Spleen (tissue), 11 donors: ENCODE data around the gene NLRC4. TPM values are rescaled to one million over a fixed set of nuclear protein-coding genes. Genes with fewer than 3 reads are reported as not detected.

ENCODE experiments used
- DNase-seq: peaks from one replicate; pipeline ENCODE4 v3.0.0-alpha.2; 2020
- H3K27ac ChIP-seq, 8 donors: fragments of 200-600 bp; sonication (generic) in 7 of 8; 1 replicate in 4 of 8; 2 replicates in 4 of 8; pipeline versions ENCODE4 v1.5.0 to v1.8.0; 2016 to 2021; ENCODE audit warnings: inconsistent platforms in 4 of 8, mild to moderate bottlenecking in 4 of 8, moderate library complexity in 1 of 8
- H3K27me3 ChIP-seq, 7 donors: fragments of 200-600 bp; sonication (generic) in 6 of 7; replicated peaks in 1 of 7; 1 replicate in 4 of 7; 2 replicates in 3 of 7; pipeline versions ENCODE4 v1.5.0 to v1.8.0; 2016 to 2021; ENCODE audit warnings: inconsistent platforms in 3 of 7, mild to moderate bottlenecking in 1 of 7
- H3K36me3 ChIP-seq, 6 donors: fragments of 200-600 bp; sonication (generic) in 5 of 6; 1 replicate in 4 of 6; 2 replicates in 2 of 6; pipeline versions ENCODE4 v1.5.0 to v1.8.0; 2016 to 2021; ENCODE audit warnings: inconsistent platforms in 2 of 6
- H3K4me1 ChIP-seq, 6 donors: fragments of 200-600 bp; sonication (generic) in 5 of 6; 1 replicate in 3 of 6; 2 replicates in 3 of 6; pipeline versions ENCODE4 v1.5.0 to v1.8.0; 2016 to 2021; ENCODE audit warnings: inconsistent platforms in 3 of 6
- H3K4me3 ChIP-seq, 8 donors: fragments of 200-600 bp; sonication (generic) in 7 of 8; 1 replicate in 4 of 8; 2 replicates in 4 of 8; pipeline versions ENCODE4 v1.5.0 to v1.8.0; 2016 to 2021; ENCODE audit warnings: inconsistent platforms in 4 of 8, mild to moderate bottlenecking in 4 of 8, moderate library complexity in 2 of 8
- H3K9me3 ChIP-seq, 8 donors: fragments of 200-600 bp; sonication (generic) in 7 of 8; 1 replicate in 4 of 8; 2 replicates in 4 of 8; pipeline versions ENCODE4 v1.5.0 to v1.8.0; 2016 to 2021; ENCODE audit warnings: inconsistent platforms in 4 of 8
- CTCF ChIP-seq, 11 experiments: fragments of 200-600 bp in 7 of 11; fragments of 450-650 bp in 4 of 11; sonication (generic) in 4 of 11; IDR thresholded peaks in 8 of 11; conservative IDR thresholded peaks in 3 of 11; 1 replicate in 7 of 11; 2 replicates in 4 of 11; pipeline versions ENCODE4 v1.4.0 to v1.8.0; 2016 to 2021; ENCODE audit warnings: antibody characterized with exemption in 11 of 11, inconsistent platforms in 4 of 11, mild to moderate bottlenecking in 1 of 11
- POLR2A ChIP-seq, 3 donors: fragments of 450-650 bp; IDR thresholded peaks; one replicate each; pipeline ENCODE4 v1.5.1; 2017; ENCODE audit warnings: antibody characterized with exemption in 3 of 3, mild to moderate bottlenecking in 1 of 3
- POLR2AphosphoS5 ChIP-seq, 3 donors: sonication (generic); formaldehyde crosslinking; IDR thresholded peaks; one replicate each; pipeline ENCODE4 v1.5.1; 2017; ENCODE audit warnings: antibody characterized with exemption in 3 of 3
- WGBS, 5 donors: extraction: QIAGEN DNeasy Blood & Tissue Kit in 3 of 5; methylation state at CpG; one replicate each; pipeline versions ENCODE4 v1.1.5 to v1.1.7; 2013 to 2018; 5-methylcytosine and 5-hydroxymethylcytosine counted together
- intact Hi-C: fragments of 100-400 bp; cut with DNase I; formaldehyde crosslinking; loops from one replicate; pipeline ENCODE4 v1.15.0; 2023; ENCODE audit warnings: low total_unique reads
- polyA plus RNA-seq, 3 donors: library from polyadenylated mRNA; stranded (reverse); fragments of 200-250 nt; gene quantifications; one replicate each; pipeline ENCODE4 v1.2.1, GENCODE V29; 2013
- small RNA-seq, 4 donors: library from RNA; depleted of rRNA; stranded (forward); fragments of <200 nt; gene quantifications; one replicate each; pipeline ENCODE3, GENCODE V24; 2016
- total RNA-seq, 7 donors: library from RNA; depleted of rRNA in 3 of 7; stranded (reverse); fragments of >200 nt in 3 of 7; fragmentation: NEBNext Ultra II Directional in 4 of 7; extraction: Animal tissue kit (Norgen Biotek cat#: 25700) in 4 of 7; gene quantifications; one replicate each; pipeline versions ENCODE4 v1.1.0 to v1.2.1, GENCODE V29; 2016 to 2021
- donor health status: healthy with polysubstance abuse.
- donor health status: DM: no; HTN: no; CAD: no; lungs with moderate emphysema.
- donor health status: DM: no; HTN: no; CAD: no.
- donor health status: Bipolar disorder and iron deficiency.
- donor health status: healthy.
- donor health status: DM: no; HTN: no; CAD: no.
- donor health status: DM: yes; HTN: yes; CAD: no.

NLRC4 gene
- total and polyA plus RNA-seq, 10 donors: 4.2 to 42.7 (median 18.9) TPM

- Histone ChIP-seq H3K4me1 (peaks cover 0 to 10% (median 0%) of the 10 kb centered on the region in 6 donors), H3K27me3 (no peaks in the 10 kb centered on the region), H3K36me3 (peaks cover 0 to 86% (median 32%) of the 10 kb centered on the region in 6 donors), H3K4me3 (no peak overlapping the region), H3K9me3 (no peaks in the 10 kb centered on the region), H3K27ac (no peak overlapping the region)
- intact Hi-C loops: no loop called here
- TF ChIP-seq POLR2AphosphoS5 (IDR thresholded peaks at IDR 0.05) (no peak), CTCF (IDR thresholded peaks at IDR 0.05 in 8 of 11, conservative IDR thresholded peaks at IDR 0.05 in 3 of 11) (no peak), POLR2A (IDR thresholded peaks at IDR 0.05) (no peak)
- 60 to 79% (median 70%) methylated on average over 6 of the region's 6 CpGs for WGBS, 5 donors
- no peak for DNase-seq
These were observed 75.7 kb downstream of the NLRC4 start for GRCh38 chr2:32189011-32189410.

- Histone ChIP-seq H3K36me3 (peaks cover 0 to 97% (median 39%) of the 10 kb centered on the region in 6 donors), H3K27me3 (no peaks in the 10 kb centered on the region), H3K27ac (no peak overlapping the region), H3K9me3 (no peaks in the 10 kb centered on the region), H3K4me1 (no peaks in the 10 kb centered on the region), H3K4me3 (no peak overlapping the region)
- WGBS, 5 donors: 93 to 99% (median 98%) methylated on average over 6 of the region's 6 CpGs
- TF ChIP-seq POLR2A (IDR thresholded peaks at IDR 0.05) (no peak), POLR2AphosphoS5 (IDR thresholded peaks at IDR 0.05) (no peak), CTCF (IDR thresholded peaks at IDR 0.05 in 8 of 11, conservative IDR thresholded peaks at IDR 0.05 in 3 of 11) (no peak)
- no peak for DNase-seq
- intact Hi-C loops: no loop called here
These were observed 82.0 kb downstream of the NLRC4 start for GRCh38 chr2:32182667-32183066.

Small RNA genes lying within 50 kb of the gene (small RNA-seq; reads per million reads assigned to genes)
- gene RNU6-647P: 0 reads per million in 4 donors

Other genes starting within 250 kb of the NLRC4 start
- gene DPY30, start 225.1 kb downstream of the NLRC4 start, total RNA-seq: 10 to 100 TPM; 31.9 to 47.7 (median 44.8) TPM
- 10 to 100 TPM; 74.1 to 86.4 (median 84.9) TPM for gene DPY30, start 225.1 kb downstream of the NLRC4 start, polyA plus RNA-seq
- 10 to 100 TPM; 18.9 to 28.5 (median 21.6) TPM for gene SPAST, start 201.3 kb downstream of the NLRC4 start, total RNA-seq
- gene SPAST, start 201.3 kb downstream of the NLRC4 start, polyA plus RNA-seq: 1 to 10 TPM; 4.2 to 6.1 (median 5.0) TPM
- gene SLC30A6, start 99.0 kb downstream of the NLRC4 start, total RNA-seq: 10 to 100 TPM; 18.7 to 29.2 (median 21.5) TPM
- 1 to 10 TPM; 4.0 to 4.9 (median 4.2) TPM for gene SLC30A6, start 99.0 kb downstream of the NLRC4 start, polyA plus RNA-seq
- 10 to 100 TPM; 16.4 to 56.0 (median 45.5) TPM for gene YIPF4, start 13.0 kb upstream of the NLRC4 start, total RNA-seq
- gene YIPF4, start 13.0 kb upstream of the NLRC4 start, polyA plus RNA-seq: 10 to 100 TPM in 2 of 3 donors, 1 to 10 TPM in 1; 6.5 to 14.1 (median 13.3) TPM
- 100 to 1,000 TPM; 138 to 226 (median 195) TPM for gene BIRC6, start 92.1 kb upstream of the NLRC4 start, total RNA-seq
- 10 to 100 TPM; 17.8 to 18.5 (median 18.3) TPM for gene BIRC6, start 92.1 kb upstream of the NLRC4 start, polyA plus RNA-seq